HEK293 (cell line): ENCODE data around the gene LAD1.

Experiments
- CTCF ChIA-PET: fragments of 350-600 bp; formaldehyde crosslinking; extraction: SDS; loops from one replicate; lab custom pipeline; 2021; ENCODE audit warnings: antibody characterized with exemption; lab: Yijun Ruan, JAX
- POLR2A ChIA-PET: fragments of 300-600 bp; formaldehyde crosslinking; extraction: SDS; loops from one replicate; lab custom pipeline; 2020; ENCODE audit warnings: antibody characterized with exemption, inconsistent platforms; lab: Yijun Ruan, JAX
- H3K27ac ChIP-seq: fragments of 200-500 bp; sonication (Bioruptor generic); 2 replicates; pipeline ENCODE4 v1.5.1; 2014; ENCODE audit warnings: low read depth, low read length, control low read depth, inconsistent platforms; ENCODE audit errors: extremely low read depth
- H3K36me3 ChIP-seq, 2 experiments: fragments of 200-500 bp in 1 of 2; sonication (Bioruptor generic) in 1 of 2; 1 replicate in 1 of 2; 2 replicates in 1 of 2; pipeline ENCODE4 v1.5.1; 2014 to 2017; ENCODE audit warnings: inconsistent platforms in 2 of 2, low read length in 2 of 2; ENCODE audit not compliant: control insufficient read depth in 2 of 2, insufficient read depth in 1 of 2
- H3K4me1 ChIP-seq: fragments of 200-500 bp; sonication (Bioruptor generic); 2 replicates; pipeline ENCODE4 v1.5.1; 2014; ENCODE audit warnings: mild to moderate bottlenecking, low read length, inconsistent platforms; ENCODE audit not compliant: control insufficient read depth, insufficient read depth
- H3K4me3 ChIP-seq: 2 replicates; pipeline ENCODE4 v1.5.1; 2011; ENCODE audit warnings: low read depth, mild to moderate bottlenecking, control low read depth, low read length, moderate library complexity
- H3K9me3 ChIP-seq: fragments of 200-500 bp; sonication (Bioruptor generic); 2 replicates; pipeline ENCODE4 v1.5.1; 2014; ENCODE audit warnings: low read depth, low read length, inconsistent platforms; ENCODE audit not compliant: control insufficient read depth, insufficient read depth
- GLI4 ChIP-seq: fragments of 450-650 bp; formaldehyde crosslinking; IDR thresholded peaks from 2 replicates; pipeline ENCODE4 v1.5.1; 2016; ENCODE audit warnings: missing biosample characterization, missing genetic modification characterization
- KLF17 ChIP-seq: fragments of 450-650 bp; formaldehyde crosslinking; IDR thresholded peaks from 2 replicates; pipeline ENCODE4 v1.5.1; 2016; ENCODE audit warnings: missing biosample characterization, missing genetic modification characterization
- PBX3 ChIP-seq: sonication (generic); formaldehyde crosslinking; IDR thresholded peaks from 2 replicates; pipeline ENCODE4 v1.8.1; 2022; ENCODE audit warnings: mild to moderate bottlenecking, moderate library complexity, missing genetic modification reagents
- RBAK ChIP-seq: fragments of 450-650 bp; formaldehyde crosslinking; IDR thresholded peaks from 2 replicates; pipeline ENCODE4 v1.5.1; 2016; ENCODE audit warnings: missing biosample characterization, missing genetic modification characterization
- REST ChIP-seq: fragments of 450-650 bp; formaldehyde crosslinking; IDR thresholded peaks from 2 replicates; pipeline ENCODE4 v1.5.1; 2016; ENCODE audit warnings: missing biosample characterization, missing genetic modification characterization
- SALL2 ChIP-seq: fragments of 450-650 bp; formaldehyde crosslinking; IDR thresholded peaks from 2 replicates; pipeline ENCODE4 v1.5.0; 2017; ENCODE audit warnings: missing biosample characterization, mild to moderate bottlenecking, missing genetic modification characterization, borderline replicate concordance
- TCF7L2 ChIP-seq: IDR thresholded peaks from 2 replicates; pipeline ENCODE4 v1.6.1; 2011; ENCODE audit warnings: low read depth, mild to moderate bottlenecking, inconsistent platforms, low read length, moderate library complexity, borderline replicate concordance
- ZBTB6 ChIP-seq: fragments of 450-650 bp; formaldehyde crosslinking; IDR thresholded peaks from 2 replicates; pipeline ENCODE4 v1.5.1; 2017; ENCODE audit warnings: missing biosample characterization, missing genetic modification characterization
- ZFP41 ChIP-seq: fragments of 450-650 bp; formaldehyde crosslinking; IDR thresholded peaks from 2 replicates; pipeline ENCODE4 v1.5.1; 2016; ENCODE audit warnings: missing biosample characterization, missing genetic modification characterization, borderline replicate concordance
- ZNF26 ChIP-seq: fragments of 450-650 bp; formaldehyde crosslinking; IDR thresholded peaks from 2 replicates; pipeline ENCODE4 v1.5.1; 2016; ENCODE audit warnings: missing biosample characterization, missing genetic modification characterization
- ZNF292 ChIP-seq: fragments of 450-650 bp; formaldehyde crosslinking; IDR thresholded peaks from 2 replicates; pipeline ENCODE4 v1.5.1; 2016; ENCODE audit warnings: low read depth, missing biosample characterization, missing genetic modification characterization, borderline replicate concordance
- ZNF354C ChIP-seq: fragments of 450-650 bp; formaldehyde crosslinking; IDR thresholded peaks from 2 replicates; pipeline ENCODE4 v1.5.1; 2016; ENCODE audit warnings: missing biosample characterization, missing genetic modification characterization, low read depth, borderline replicate concordance
- ZNF362 ChIP-seq: fragments of 450-650 bp; formaldehyde crosslinking; IDR thresholded peaks from 2 replicates; pipeline ENCODE4 v1.5.1; 2016; ENCODE audit warnings: missing biosample characterization, missing genetic modification characterization
- ZNF37A ChIP-seq: fragments of 450-650 bp; IDR thresholded peaks from 2 replicates; pipeline ENCODE4 v1.5.1; 2018; ENCODE audit warnings: missing biosample characterization, missing genetic modification characterization
- ZNF433 ChIP-seq: fragments of 450-650 bp; formaldehyde crosslinking; IDR thresholded peaks from 2 replicates; pipeline ENCODE4 v1.5.1; 2016; ENCODE audit warnings: missing biosample characterization, missing genetic modification characterization, low read depth
- ZNF501 ChIP-seq: fragments of 450-650 bp; formaldehyde crosslinking; IDR thresholded peaks from 2 replicates; pipeline ENCODE4 v1.5.1; 2016; ENCODE audit warnings: missing biosample characterization, missing genetic modification characterization
- ZNF561 ChIP-seq: fragments of 450-650 bp; IDR thresholded peaks from 2 replicates; pipeline ENCODE4 v1.5.1; 2018; ENCODE audit warnings: missing biosample characterization, missing genetic modification characterization, borderline replicate concordance
- ZNF571 ChIP-seq: fragments of 450-650 bp; formaldehyde crosslinking; IDR thresholded peaks from 2 replicates; pipeline ENCODE4 v1.5.0; 2017; ENCODE audit warnings: missing biosample characterization, missing genetic modification characterization
- ZNF623 ChIP-seq: fragments of 450-650 bp; formaldehyde crosslinking; IDR thresholded peaks from 2 replicates; pipeline ENCODE4 v1.5.1; 2016; ENCODE audit warnings: missing biosample characterization, missing genetic modification characterization
- ZNF777 ChIP-seq: fragments of 450-650 bp; formaldehyde crosslinking; IDR thresholded peaks from 2 replicates; pipeline ENCODE4 v1.5.1; 2017; ENCODE audit warnings: missing biosample characterization, missing genetic modification characterization, borderline replicate concordance
- ZNF830 ChIP-seq: fragments of 450-650 bp; IDR thresholded peaks from 2 replicates; pipeline ENCODE4 v1.5.0; 2018; ENCODE audit warnings: missing biosample characterization, missing genetic modification characterization, low read depth, mild to moderate bottlenecking, moderate library complexity

LAD1 gene

GRCh38 chr1:201369209-201369608, 29.9 kb downstream of the LAD1 start:
- no peak for TF ChIP-seq ZNF623 (tag by site-specific recombination)
- peak; percentile 76 for TF ChIP-seq REST (tag by site-specific recombination)
- H3K36me3 ChIP-seq: no peaks in the 10 kb centered on the region
- ChIA-PET CTCF (interaction anchor here (0.6 kb wide), 1 partner anchor 88 kb away, joined by 3 read pairs; no protein-coding TSS in a partner anchor), POLR2A (no interaction called here)
- no peaks in the 10 kb centered on the region for H3K4me1 ChIP-seq
- no peaks in the 10 kb centered on the region for H3K9me3 ChIP-seq
- H3K4me3 ChIP-seq: no peak overlapping the region
- no peak overlapping the region for H3K27ac ChIP-seq

DNA sequence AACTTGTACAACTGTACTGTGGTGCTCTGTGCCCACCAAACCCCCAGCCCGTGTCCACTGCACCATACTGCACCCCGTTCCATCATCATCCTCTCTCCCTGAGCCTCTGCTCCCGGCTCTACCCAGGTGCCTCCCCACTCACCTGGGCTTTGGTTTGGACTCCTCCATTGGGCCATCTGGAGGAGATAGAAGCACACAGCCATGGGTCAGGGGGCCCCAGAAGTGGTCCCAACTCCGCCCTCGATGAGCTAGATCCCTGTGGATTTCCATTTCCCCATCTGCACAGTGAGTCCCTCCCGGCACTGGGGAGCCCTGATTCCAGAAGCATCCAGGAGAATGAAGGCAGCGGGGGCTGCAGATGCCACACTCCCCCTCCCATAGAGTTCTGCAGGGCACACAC, 32.4 kb downstream of the LAD1 start:
- ChIA-PET POLR2A (no interaction called here), CTCF (interaction anchor here (0.7 to 6.4 kb wide), 2 partner anchors 20 to 69 kb away, joined by 3 to 70 read pairs; no protein-coding TSS in a partner anchor)
- Histone ChIP-seq H3K27ac (no peak overlapping the region), H3K9me3 (no peaks in the 10 kb centered on the region), H3K36me3 (no peaks in the 10 kb centered on the region), H3K4me3 (no peak overlapping the region), H3K4me1 (no peaks in the 10 kb centered on the region)
- TF ChIP-seq ZBTB6 (tag by site-specific recombination) (no peak), RBAK (no peak), ZNF561 (no peak), ZFP41 (tag by site-specific recombination) (no peak), KLF17 (tag by site-specific recombination) (no peak), ZNF26 (tag by site-specific recombination) (no peak), GLI4 (tag by site-specific recombination) (no peak), ZNF433 (tag by site-specific recombination) (no peak), ZNF501 (no peak), ZNF292 (no peak), ZNF37A (tag by site-specific recombination) (no peak), ZNF830 (tag by site-specific recombination) (no peak), PBX3 (CRISPR knock-in tag) (no peak), ZNF571 (tag by site-specific recombination) (no peak), ZNF777 (tag by site-specific recombination) (no peak), TCF7L2 (no peak), ZNF362 (tag by site-specific recombination) (no peak), ZNF354C (tag by site-specific recombination) (no peak), SALL2 (tag by site-specific recombination) (no peak)
